C1 segment of cervical spinal cord (tissue), 14 donors: ENCODE data around the gene SOX21.

Experiments
- DNase-seq, 14 donors: peaks; one replicate each; lab custom pipeline; 2025; lab: John Stamatoyannopoulos, UW

The SOX21 gene

DNA sequence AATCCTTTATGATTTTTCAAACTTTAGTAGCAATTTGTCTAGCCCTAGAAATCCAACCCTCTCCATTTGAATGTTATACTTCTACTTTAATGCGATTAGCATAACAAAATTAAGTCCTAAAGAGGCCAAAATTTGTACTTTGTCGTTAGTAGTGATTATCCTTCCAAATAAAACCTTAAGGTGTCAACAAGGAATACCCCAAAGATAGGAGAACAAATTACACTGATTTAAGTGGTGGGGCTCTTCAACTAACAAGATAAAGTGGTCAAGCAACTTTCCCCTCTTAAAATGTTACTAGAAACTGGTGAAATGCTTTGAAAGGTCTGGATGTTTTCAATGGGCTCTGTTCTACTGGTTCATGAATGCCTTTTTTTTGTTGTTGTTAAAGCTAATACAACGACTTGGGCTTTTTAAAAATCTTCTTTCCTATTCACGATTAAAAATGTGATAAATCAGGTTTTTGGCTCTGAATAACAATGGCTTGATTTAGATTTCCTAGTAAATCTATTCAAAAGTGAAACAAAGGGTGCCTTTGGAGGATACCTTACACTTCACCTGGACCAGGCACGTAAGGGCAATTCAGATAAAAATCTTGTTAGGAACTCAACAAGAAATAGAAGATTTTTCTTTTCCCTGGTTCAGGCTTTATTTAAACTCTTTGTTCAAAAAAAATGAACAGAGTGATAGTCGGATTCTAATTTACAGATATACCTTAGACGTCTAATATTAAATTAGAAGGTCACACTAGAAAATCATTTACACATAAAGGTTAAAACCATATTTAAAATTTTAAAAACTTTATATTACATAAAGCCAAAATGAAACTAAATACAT is 3.1 kb downstream of the SOX21 start:
- no peak for DNase-seq

- peak in 10 of 14 donors; percentile 26 to 72 (median 60) for DNase-seq
Measured at GRCh38 chr13:94708031-94708859, 4.1 kb downstream of the SOX21 start.

DNA sequence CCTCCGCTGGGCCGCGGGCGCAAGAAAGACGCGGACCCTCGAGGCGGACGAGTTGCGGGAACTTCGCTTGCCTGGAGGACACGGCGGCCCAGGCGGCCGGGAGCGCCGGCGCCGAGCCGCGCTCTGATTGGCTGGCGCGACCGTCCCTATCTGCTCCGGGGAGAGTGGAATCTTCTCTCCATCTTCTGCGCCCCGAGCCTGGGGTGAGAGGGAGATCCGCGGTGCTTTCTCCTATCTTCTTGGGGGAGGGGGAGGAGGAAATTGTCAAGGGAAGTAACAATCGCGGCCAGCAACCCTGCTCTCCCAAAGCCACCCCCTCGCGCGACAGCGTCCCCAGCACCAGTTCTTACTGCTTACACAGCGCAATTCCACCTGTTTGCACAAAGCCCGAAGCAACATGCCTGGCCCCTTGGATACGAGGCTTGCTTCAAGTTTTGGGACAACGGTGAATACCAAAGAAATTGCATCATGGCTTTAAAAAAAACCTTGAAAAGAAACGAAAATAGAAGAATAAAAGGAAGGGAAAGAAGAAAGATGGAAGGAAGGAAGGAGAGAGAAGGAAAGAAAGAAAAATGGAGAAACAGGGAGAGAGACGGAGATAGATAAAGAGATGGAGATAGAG is 4.8 kb downstream of the SOX21 start:
- DNase-seq, result peak in 9 of 14 donors; percentile 13 to 79 (median 35)

DNA sequence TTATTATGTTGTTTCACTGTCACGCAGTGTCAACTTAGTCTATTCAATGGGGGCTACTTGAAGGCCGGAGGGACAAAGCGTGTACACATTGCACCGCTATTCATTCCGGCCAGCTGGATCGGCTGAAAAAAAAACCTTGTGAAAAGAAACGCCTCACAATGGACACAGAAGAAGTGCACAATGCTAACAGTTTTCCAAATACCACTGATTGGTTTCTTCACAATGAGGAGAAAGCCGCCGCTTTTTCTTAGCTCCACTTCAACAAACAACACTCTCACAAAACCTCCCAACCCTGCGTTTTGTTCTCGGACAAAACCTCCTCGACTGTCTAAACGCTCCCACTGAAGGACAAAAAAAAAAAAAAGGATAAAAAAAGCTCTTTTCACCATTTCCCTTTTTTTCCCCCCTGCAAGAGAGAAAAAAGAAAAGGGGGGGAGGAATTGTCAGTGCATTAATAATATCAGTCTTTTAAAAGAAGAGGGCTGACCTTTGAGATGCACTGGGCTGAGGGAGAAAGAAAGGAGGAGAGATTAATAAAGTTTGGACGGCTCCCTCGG is 5.4 kb downstream of the SOX21 start:
- DNase-seq, result peak in 9 of 14 donors; percentile 13 to 52 (median 42)

- no peak for DNase-seq
Measured at GRCh38 chr13:94706101-94706842, 6.1 kb downstream of the SOX21 start.

DNA sequence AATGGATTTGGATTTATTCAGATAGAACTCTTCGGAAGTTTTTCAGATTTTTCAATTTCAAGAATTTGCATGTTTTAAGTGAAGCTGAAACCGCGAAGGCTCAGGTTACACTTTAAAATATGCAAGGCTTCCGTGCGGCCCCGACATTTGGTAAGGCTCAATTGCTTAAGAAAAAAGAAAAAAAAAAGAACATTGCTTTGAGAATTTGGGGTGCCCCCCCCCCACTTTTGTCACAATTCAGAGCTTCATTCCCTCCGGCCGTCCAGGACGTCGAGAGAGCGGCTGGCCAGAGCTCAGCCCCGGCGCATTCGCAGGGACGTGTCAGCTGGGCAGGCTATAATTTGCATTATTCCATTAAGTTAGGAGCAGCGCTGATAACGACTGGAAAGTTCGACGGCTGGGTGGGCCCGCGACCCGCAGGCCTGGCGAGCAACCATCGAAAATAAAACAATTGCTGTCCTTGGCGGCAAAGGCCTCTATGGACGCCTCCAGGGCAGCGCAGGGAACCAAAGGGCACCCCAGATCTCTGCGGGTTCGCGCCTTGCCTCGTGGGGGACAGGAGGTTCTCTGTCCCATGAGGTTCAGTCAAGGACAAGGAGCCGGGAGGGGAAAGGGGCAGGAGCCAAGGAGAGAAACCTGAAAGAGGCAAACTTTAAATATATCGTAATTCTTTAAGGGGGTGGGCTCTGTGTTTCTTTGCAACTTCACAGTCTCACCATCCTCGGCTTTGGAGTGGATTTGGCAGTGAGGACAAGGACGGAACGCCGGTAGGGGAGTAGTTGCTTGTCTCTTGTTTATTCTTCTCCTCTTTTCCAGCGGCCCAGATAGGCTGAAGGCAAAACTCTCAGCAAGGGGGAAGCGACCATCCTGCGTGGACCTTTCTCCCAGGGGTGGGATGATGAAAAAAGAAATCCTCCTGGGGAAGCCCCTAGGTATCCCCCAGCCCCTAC is 7.0 kb downstream of the SOX21 start:
- no peak for DNase-seq

DNA sequence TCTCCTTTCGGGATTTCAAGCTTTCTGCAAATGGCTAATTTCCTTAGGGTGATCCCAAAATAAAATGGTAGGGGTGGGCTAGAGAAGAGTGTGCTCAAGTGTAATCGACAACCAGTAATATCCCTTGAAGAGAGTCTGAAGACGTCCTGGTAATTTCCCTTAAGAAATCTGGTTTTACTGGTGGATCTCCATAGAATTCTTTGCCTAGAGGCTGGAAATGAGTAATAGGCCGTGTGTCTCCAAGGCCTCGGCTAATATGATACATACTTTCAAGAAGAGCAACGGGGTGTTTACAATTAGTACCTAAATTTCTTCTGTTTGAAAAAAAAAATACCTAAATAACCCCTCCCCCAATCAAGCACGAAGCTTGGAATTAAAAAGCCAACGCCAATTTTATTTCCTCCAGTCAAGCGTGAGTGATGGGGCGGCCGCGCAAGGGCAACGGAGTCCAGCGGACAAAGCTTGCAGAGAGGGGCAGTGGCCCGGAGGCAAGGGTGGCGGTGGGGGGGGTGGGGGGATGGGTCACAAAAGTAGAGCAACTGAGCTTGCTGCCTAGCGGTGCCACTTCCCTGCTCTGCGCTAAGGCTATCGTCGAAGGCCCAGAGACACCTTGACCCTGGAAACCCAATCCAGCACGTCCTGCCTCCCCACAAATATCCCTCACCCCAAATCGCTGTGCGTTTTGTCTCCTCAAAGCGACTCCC is 7.8 kb downstream of the SOX21 start:
- DNase-seq, result no peak

DNA sequence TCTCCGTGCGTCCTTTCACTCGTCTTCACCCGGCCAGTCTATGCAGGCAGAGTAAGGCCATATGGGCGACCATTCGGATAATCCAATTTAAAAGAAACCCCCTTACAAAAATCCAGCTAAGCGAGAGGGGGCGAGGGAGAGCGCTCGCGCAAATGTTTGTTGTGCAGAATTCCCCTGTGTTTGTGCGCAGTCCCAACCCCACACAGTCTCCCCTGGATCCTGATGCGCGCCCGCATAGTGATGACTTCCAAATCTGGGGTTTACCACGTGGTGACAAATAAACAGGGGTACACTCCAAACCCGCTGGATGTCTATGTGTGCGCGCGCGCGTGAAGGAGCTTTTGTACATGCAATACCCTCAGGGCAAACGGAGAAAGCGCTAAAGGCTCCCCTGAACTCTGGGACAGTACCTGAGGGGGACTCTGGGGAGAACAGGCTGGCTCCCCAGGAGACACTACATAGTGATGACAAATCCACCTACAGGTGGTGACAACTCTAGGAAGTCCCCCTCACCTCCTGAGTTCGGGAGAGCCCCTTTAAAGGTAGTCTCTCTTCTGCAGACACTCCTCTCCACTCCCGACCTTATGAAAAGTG is 8.5 kb downstream of the SOX21 start:
- DNase-seq, result peak in 1 of 14 donors; percentile 22

- DNase-seq, result no peak
Measured at GRCh38 chr13:94703271-94703670, 9.1 kb downstream of the SOX21 start.

- DNase-seq, result no peak
Measured at GRCh38 chr13:94702181-94703041, 9.9 kb downstream of the SOX21 start.

- DNase-seq, result no peak
Measured at GRCh38 chr13:94701313-94702180, 10.8 kb downstream of the SOX21 start.

GRCh38 chr13:94700536-94700935 is 11.8 kb downstream of the SOX21 start:
- DNase-seq, result no peak

DNA sequence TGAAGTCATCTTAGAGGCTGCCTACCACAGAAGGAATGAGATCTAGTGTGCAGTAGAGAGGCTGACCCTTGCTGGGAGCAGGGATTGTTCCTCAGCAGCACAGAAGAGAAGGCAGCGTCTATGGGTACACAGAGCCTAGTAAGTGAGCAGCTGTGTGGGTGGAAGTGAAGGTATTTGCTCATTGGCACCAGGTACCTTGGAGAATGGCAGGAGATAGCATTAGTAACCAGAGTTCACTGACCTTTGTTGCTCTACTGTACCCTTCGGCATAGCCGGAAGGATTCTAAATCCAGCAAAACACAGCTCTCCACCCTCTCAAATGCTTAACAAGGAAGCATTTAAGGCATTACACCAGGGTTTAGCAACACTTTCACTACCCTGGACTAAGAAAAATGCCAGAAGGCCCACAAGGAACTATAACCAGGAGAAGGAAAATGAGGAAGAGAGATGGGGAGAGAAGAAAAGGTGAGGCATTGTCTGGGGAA is 12.3 kb downstream of the SOX21 start:
- DNase-seq, result no peak

DNA sequence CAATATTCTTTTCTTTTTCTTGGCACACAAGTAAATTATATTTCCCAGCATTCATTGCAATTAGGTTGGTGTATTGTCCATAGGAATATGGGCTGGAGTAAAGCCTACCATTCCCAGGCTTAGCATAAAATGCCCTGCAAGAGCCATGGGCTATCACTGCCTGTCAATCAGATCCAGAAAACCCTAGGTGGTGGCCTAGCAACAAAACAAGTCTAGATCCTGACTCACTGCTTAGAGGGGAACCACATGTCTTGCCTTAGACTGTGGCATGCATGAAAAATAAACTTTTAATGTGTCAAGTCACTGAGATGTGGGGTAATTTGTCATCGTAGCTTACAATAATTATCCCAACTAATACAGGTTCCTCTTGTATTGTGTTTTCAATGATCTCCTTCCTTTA is 16.2 kb downstream of the SOX21 start:
- DNase-seq, result no peak

DNA sequence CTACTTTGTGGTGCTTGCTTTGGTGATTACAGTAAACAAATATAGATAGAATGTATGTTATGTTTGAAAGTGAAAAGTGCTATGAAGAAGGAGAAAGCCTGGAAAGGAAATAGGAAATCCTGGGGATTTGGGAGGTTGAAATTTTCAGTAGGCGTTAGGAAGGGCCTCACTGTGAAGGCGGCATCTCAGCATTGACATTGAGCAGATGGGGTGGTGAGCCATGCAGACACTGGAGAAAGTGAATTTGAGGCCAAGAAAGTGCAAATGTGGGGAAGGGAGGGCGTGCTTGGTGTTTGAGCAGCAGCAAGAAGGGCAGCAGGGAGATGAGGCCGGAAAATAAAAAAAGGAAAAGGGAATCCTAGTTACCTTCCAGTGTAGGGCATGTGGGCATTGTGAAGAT is 20.3 kb downstream of the SOX21 start:
- no peak for DNase-seq

GRCh38 chr13:94683409-94683808 is 28.9 kb downstream of the SOX21 start:
- DNase-seq, result peak in 1 of 14 donors; percentile 7

GRCh38 chr13:94682229-94682628 is 30.1 kb downstream of the SOX21 start:
- no peak for DNase-seq
